Fibroblast of skin of left quadriceps (primary cell): Measurements from ENCODE around the gene ENO4.

Source experiments
- DNase-seq, 2 experiments: peaks; one replicate each; pipeline ENCODE4 v3.0.0-alpha.2; 2013; ENCODE audit warnings: low read depth in 2 of 2

Gene ENO4

DNA sequence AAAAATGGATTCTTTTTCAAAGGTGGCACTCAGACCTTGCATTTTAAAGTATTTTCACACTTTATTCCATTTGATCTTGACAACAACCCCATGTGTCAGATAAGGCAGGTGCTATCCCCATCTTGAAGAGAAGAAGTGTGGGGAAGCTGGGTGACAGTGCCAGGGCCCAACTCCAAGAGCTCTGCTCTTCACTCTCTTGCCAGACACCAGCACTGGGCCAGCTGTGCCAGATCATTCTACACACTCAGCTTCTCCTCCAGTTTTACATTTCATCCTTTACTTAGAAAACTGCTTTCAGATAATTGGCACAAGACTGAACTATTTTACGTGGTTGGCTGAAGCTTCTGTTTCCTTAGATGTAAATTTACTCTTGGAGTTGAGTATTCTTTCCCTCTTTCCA, 64.4 kb downstream of the ENO4 start:
- DNase-seq: no peak

DNA sequence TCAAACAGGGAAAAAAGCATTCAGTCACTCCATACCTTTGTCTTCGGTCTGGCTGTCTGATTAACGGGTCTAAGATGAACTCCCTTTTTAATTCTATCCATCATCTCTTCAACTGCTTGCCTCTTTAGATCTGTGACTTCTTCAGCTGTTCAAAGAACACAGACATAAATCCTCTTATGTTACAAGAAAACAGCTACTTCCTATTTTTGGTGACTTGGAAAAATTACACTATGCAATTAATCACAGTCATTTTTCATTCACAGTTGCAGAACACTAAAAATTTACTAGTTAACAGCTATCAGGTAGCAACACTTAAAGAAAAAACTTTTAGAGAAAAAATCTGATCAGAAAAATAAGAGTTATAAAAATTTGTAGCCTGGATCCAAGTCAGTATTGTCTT, 66.0 kb downstream of the ENO4 start:
- DNase-seq: no peak

DNA sequence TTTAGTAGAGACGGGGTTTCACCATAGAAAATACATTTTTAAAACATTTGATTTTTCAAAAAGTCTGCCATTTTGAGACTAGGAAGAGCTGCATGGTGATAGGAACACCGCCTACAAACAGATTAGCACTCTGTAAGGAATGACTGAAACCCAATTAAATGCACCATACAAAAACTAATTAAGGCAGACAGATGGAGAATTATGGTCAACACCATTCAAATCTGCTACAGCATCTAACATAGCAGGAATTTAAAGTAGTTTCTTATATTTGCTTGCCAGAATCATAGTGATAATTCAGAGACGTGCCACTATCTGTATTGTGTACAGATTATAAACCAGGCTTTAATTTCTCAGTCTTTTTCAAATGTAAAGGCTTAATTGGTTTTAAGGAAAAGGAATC, 68.2 kb downstream of the ENO4 start:
- no peak for DNase-seq

- no peak for DNase-seq
Observed at GRCh38 chr10:116918583-116918982, 69.3 kb downstream of the ENO4 start.

DNA sequence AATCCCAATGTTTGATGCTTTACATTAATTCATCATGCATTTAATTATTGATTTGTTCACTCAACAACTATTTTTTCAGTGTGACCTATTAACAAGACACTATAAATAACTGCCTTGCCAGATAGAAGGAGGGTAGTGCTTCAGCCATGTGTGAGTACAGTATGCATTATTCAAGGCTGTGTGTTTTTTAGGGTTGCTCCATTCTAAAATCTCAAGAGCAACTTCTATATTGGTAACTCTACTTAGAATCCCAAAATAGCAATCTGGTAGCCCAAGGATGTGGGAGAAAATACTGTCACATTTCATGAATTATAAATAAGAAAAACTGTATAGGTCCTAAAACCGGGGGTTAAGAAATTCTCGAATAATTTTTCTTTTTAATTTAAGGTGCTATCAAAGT, 69.9 kb downstream of the ENO4 start:
- no peak for DNase-seq

- no peak for DNase-seq
Observed at GRCh38 chr10:116919706-116920105, 70.4 kb downstream of the ENO4 start.

- no peak for DNase-seq
Observed at GRCh38 chr10:116925056-116925455, 75.8 kb downstream of the ENO4 start.

GRCh38 chr10:116926426-116926825, 77.1 kb downstream of the ENO4 start:
- DNase-seq: no peak

DNA sequence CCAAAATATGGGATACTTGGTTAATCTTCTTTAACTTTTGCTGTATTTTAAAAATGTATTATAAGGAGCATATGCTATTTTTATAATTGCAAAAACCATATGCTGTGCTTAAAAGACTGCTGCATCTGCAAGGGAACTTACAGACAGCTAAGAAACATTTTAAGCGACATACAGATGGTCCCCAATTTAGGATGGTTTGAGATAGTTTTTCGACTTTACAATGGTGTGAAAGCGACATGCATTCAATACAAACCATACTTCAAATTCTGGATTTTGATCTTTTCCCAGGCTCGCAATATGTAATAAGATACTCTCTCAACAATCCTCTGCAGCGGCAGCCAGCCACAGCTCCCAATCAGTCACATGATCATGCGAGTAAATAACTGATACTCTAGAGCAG, 82.5 kb downstream of the ENO4 start:
- DNase-seq: no peak
